ENCODE results near the gene KLHL3.

- TF ChIP-seq ZBTB11 (tag by site-specific recombination; conservative IDR thresholded peaks at IDR 0.05; ENCODE audit: low read depth) (no peak), ZBTB21 (tag by site-specific recombination; IDR thresholded peaks at IDR 0.05) (no peak), CTCF (tag by site-specific recombination; IDR thresholded peaks at IDR 0.05) (no peak), ZBTB1 (tag by site-specific recombination; IDR thresholded peaks at IDR 0.05) (no peak), ZNF302 (tag by site-specific recombination; IDR thresholded peaks at IDR 0.05; ENCODE audit: low read depth) (no peak), ZNF335 (tag by site-specific recombination; conservative IDR thresholded peaks at IDR 0.05) (no peak), ZNF416 (tag by site-specific recombination; IDR thresholded peaks at IDR 0.05) (no peak), ZNF624 (tag by site-specific recombination; IDR thresholded peaks at IDR 0.05) (no peak), ZNF776 (tag by site-specific recombination; IDR thresholded peaks at IDR 0.05; ENCODE audit: borderline replicate concordance) (no peak)
- TF ChIP-seq, protein P1, sequence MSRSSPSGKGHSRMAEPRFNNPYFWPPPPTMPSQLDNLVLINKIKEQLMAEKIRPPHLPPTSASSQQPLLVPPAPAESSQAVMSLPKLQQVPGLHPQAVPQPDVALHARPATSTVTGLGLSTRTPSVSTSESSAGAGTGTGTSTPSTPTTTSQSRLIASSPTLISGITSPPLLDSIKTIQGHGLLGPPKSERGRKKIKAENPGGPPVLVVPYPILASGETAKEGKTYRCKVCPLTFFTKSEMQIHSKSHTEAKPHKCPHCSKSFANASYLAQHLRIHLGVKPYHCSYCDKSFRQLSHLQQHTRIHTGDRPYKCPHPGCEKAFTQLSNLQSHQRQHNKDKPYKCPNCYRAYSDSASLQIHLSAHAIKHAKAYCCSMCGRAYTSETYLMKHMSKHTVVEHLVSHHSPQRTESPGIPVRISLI (tag by site-specific recombination; IDR thresholded peaks at IDR 0.05): no peak
Measured at GRCh38 chr5:137609127-137609526, 126.8 kb downstream of the KLHL3 start.
